HepG2 (cell line): ENCODE results near the gene SOX13. TPM values are rescaled to one million over a fixed set of nuclear protein-coding genes. Genes with fewer than 3 reads are reported as not detected.

Experiments used
- IKZF1 ChIP-seq: fragments of 450-650 bp; IDR thresholded peaks from 2 replicates; pipeline ENCODE4 v1.7.1; 2016
- RBM22 ChIP-seq: fragments of 200-400 bp; formaldehyde crosslinking; optimal IDR thresholded peaks from 2 replicates; pipeline ENCODE3; 2017; ENCODE audit warnings: mild to moderate bottlenecking, low read length, moderate library complexity
- SAP130 ChIP-seq: IDR thresholded peaks from 2 replicates; pipeline ENCODE4 v1.6.1; 2016; ENCODE audit warnings: low read depth
- TBX3 ChIP-seq: fragments of 450-650 bp; IDR thresholded peaks from 2 replicates; pipeline ENCODE4 v1.6.1; 2017; ENCODE audit warnings: antibody characterized with exemption, mild to moderate bottlenecking, inconsistent platforms, borderline replicate concordance
- ZFP82 ChIP-seq: sonication (generic); formaldehyde crosslinking; IDR thresholded peaks from 2 replicates; pipeline ENCODE4 v1.5.1; 2020; ENCODE audit warnings: mild to moderate bottlenecking, missing genetic modification reagents, borderline replicate concordance
- ZKSCAN5 ChIP-seq: sonication (generic); formaldehyde crosslinking; IDR thresholded peaks from 2 replicates; pipeline ENCODE4 v1.5.1; 2020; ENCODE audit warnings: mild to moderate bottlenecking, missing genetic modification reagents
- ZNF225 ChIP-seq: sonication (generic); formaldehyde crosslinking; IDR thresholded peaks from 2 replicates; pipeline ENCODE4 v1.4.0; 2020; ENCODE audit warnings: mild to moderate bottlenecking, missing genetic modification reagents
- ZNF264 ChIP-seq: sonication (generic); formaldehyde crosslinking; IDR thresholded peaks from 2 replicates; pipeline ENCODE4 v1.4.0; 2020; ENCODE audit warnings: missing genetic modification reagents
- ZNF484 ChIP-seq: sonication (generic); formaldehyde crosslinking; IDR thresholded peaks from 2 replicates; pipeline ENCODE4 v1.5.1; 2020; ENCODE audit warnings: mild to moderate bottlenecking, low read depth, missing genetic modification reagents, borderline replicate concordance
- polyA plus RNA-seq, 8 experiments: library from polyadenylated mRNA; depleted of rRNA in 3 of 8; stranded (reverse) in 7 of 8; unstranded in 1 of 8; fragments of >200 nt; fragmentation: Illumina TruSeq in 4 of 8; extraction: Trizol in 4 of 8; gene quantifications; 2 replicates each; pipeline versions ENCODE4 v1.2.1 to v1.2.3, GENCODE V29; 2011 to 2016; ENCODE audit warnings: low read depth in 4 of 8, missing spikeins in 1 of 8, mixed read lengths in 1 of 8; ENCODE audit not compliant: insufficient read depth in 1 of 8
- total RNA-seq, 5 experiments: library from RNA; depleted of rRNA; stranded (reverse); fragments of >200 nt; fragmentation: Illumina TruSeq; extraction: Trizol; gene quantifications; 2 replicates each; pipeline ENCODE4 v1.2.3, GENCODE V29; 2016; ENCODE audit warnings: low read depth in 1 of 5
- TF ChIP-seq, protein P1 (sequence below): sonication (generic); formaldehyde crosslinking; IDR thresholded peaks from 2 replicates; pipeline ENCODE4 v1.4.0; 2020; ENCODE audit warnings: missing genetic modification reagents, mild to moderate bottlenecking, borderline replicate concordance
- TF ChIP-seq, protein P2 (sequence below), 2 experiments: IDR thresholded peaks; 2 replicates each; pipeline ENCODE4 v1.6.1; 2011 to 2012; ENCODE audit warnings: low read length in 2 of 2, borderline replicate concordance in 1 of 2, low read depth in 1 of 2, mild to moderate bottlenecking in 1 of 2, moderate library complexity in 1 of 2
- TF ChIP-seq, protein P3 (sequence below): sonication (generic); formaldehyde crosslinking; IDR thresholded peaks from 2 replicates; pipeline ENCODE4 v1.4.0; 2020; ENCODE audit warnings: missing genetic modification reagents
- TF ChIP-seq, protein P4 (sequence below): sonication (generic); formaldehyde crosslinking; IDR thresholded peaks from 2 replicates; pipeline ENCODE4 v1.4.0; 2020; ENCODE audit warnings: missing genetic modification reagents
- TF ChIP-seq, protein P5 (sequence below): sonication (generic); formaldehyde crosslinking; IDR thresholded peaks from 2 replicates; pipeline ENCODE4 v1.5.0; 2020; ENCODE audit warnings: missing genetic modification reagents, mild to moderate bottlenecking, borderline replicate concordance

Gene SOX13
- total and polyA plus RNA-seq, 2 of the 13 experiments (the other 11 are each of a cell fraction or from before 2014, with no cell fraction given) = 13.3 to 15.8 TPM

DNA sequence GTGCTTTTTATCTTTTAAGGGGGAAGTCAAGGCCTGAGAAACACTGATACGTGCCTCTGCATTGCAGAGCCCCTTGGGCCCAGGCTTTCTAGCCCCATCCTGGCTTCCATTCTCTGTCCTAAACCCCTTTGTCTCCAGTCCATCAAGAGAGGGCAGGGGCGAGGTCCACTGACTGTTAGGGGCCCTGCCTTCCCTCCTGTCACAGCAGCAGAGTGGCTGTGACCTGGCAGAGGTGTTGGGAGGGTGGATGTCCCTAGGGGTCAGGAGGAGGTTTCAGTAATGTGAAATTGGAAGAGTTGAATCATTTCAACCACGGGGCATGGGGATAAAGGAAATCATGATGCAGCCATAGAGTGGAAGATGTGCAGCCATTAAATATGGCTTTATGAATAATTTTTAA, 24.0 kb downstream of the SOX13 start (continued):
- TF ChIP-seq, protein P1, sequence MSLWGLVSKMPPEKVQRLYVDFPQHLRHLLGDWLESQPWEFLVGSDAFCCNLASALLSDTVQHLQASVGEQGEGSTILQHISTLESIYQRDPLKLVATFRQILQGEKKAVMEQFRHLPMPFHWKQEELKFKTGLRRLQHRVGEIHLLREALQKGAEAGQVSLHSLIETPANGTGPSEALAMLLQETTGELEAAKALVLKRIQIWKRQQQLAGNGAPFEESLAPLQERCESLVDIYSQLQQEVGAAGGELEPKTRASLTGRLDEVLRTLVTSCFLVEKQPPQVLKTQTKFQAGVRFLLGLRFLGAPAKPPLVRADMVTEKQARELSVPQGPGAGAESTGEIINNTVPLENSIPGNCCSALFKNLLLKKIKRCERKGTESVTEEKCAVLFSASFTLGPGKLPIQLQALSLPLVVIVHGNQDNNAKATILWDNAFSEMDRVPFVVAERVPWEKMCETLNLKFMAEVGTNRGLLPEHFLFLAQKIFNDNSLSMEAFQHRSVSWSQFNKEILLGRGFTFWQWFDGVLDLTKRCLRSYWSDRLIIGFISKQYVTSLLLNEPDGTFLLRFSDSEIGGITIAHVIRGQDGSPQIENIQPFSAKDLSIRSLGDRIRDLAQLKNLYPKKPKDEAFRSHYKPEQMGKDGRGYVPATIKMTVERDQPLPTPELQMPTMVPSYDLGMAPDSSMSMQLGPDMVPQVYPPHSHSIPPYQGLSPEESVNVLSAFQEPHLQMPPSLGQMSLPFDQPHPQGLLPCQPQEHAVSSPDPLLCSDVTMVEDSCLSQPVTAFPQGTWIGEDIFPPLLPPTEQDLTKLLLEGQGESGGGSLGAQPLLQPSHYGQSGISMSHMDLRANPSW (CRISPR knock-in tag) = no peak
- no peak for TF ChIP-seq RBM22
- TF ChIP-seq, protein P2, sequence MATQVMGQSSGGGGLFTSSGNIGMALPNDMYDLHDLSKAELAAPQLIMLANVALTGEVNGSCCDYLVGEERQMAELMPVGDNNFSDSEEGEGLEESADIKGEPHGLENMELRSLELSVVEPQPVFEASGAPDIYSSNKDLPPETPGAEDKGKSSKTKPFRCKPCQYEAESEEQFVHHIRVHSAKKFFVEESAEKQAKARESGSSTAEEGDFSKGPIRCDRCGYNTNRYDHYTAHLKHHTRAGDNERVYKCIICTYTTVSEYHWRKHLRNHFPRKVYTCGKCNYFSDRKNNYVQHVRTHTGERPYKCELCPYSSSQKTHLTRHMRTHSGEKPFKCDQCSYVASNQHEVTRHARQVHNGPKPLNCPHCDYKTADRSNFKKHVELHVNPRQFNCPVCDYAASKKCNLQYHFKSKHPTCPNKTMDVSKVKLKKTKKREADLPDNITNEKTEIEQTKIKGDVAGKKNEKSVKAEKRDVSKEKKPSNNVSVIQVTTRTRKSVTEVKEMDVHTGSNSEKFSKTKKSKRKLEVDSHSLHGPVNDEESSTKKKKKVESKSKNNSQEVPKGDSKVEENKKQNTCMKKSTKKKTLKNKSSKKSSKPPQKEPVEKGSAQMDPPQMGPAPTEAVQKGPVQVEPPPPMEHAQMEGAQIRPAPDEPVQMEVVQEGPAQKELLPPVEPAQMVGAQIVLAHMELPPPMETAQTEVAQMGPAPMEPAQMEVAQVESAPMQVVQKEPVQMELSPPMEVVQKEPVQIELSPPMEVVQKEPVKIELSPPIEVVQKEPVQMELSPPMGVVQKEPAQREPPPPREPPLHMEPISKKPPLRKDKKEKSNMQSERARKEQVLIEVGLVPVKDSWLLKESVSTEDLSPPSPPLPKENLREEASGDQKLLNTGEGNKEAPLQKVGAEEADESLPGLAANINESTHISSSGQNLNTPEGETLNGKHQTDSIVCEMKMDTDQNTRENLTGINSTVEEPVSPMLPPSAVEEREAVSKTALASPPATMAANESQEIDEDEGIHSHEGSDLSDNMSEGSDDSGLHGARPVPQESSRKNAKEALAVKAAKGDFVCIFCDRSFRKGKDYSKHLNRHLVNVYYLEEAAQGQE (IDR thresholded peaks at IDR 0.05; ENCODE audit: borderline replicate concordance in 1 of 2, low read depth in 1 of 2, low read length in 2 of 2) = no peak
- no peak for TF ChIP-seq ZNF484 (CRISPR knock-in tag)
- no peak for TF ChIP-seq TBX3
- peak; percentile 68 for TF ChIP-seq ZNF264 (CRISPR knock-in tag)
- TF ChIP-seq, protein P3, sequence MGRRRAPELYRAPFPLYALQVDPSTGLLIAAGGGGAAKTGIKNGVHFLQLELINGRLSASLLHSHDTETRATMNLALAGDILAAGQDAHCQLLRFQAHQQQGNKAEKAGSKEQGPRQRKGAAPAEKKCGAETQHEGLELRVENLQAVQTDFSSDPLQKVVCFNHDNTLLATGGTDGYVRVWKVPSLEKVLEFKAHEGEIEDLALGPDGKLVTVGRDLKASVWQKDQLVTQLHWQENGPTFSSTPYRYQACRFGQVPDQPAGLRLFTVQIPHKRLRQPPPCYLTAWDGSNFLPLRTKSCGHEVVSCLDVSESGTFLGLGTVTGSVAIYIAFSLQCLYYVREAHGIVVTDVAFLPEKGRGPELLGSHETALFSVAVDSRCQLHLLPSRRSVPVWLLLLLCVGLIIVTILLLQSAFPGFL = no peak
- TF ChIP-seq IKZF1 = no peak
- peak; percentile 32; the same call in 1 of the 2 replicates for TF ChIP-seq SAP130 (CRISPR knock-in tag)
- TF ChIP-seq, protein P4, sequence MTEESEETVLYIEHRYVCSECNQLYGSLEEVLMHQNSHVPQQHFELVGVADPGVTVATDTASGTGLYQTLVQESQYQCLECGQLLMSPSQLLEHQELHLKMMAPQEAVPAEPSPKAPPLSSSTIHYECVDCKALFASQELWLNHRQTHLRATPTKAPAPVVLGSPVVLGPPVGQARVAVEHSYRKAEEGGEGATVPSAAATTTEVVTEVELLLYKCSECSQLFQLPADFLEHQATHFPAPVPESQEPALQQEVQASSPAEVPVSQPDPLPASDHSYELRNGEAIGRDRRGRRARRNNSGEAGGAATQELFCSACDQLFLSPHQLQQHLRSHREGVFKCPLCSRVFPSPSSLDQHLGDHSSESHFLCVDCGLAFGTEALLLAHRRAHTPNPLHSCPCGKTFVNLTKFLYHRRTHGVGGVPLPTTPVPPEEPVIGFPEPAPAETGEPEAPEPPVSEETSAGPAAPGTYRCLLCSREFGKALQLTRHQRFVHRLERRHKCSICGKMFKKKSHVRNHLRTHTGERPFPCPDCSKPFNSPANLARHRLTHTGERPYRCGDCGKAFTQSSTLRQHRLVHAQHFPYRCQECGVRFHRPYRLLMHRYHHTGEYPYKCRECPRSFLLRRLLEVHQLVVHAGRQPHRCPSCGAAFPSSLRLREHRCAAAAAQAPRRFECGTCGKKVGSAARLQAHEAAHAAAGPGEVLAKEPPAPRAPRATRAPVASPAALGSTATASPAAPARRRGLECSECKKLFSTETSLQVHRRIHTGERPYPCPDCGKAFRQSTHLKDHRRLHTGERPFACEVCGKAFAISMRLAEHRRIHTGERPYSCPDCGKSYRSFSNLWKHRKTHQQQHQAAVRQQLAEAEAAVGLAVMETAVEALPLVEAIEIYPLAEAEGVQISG (CRISPR knock-in tag) = no peak
- no peak for TF ChIP-seq ZNF225 (CRISPR knock-in tag)
- TF ChIP-seq, protein P5, sequence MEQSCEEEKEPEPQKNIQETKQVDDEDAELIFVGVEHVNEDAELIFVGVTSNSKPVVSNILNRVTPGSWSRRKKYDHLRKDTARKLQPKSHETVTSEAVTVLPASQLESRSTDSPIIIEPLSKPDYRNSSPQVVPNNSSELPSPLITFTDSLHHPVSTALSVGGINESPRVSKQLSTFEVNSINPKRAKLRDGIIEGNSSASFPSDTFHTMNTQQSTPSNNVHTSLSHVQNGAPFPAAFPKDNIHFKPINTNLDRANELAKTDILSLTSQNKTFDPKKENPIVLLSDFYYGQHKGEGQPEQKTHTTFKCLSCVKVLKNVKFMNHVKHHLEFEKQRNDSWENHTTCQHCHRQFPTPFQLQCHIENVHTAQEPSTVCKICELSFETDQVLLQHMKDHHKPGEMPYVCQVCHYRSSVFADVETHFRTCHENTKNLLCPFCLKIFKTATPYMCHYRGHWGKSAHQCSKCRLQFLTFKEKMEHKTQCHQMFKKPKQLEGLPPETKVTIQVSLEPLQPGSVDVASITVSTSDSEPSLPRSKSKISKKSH (CRISPR knock-in tag) = no peak
- TF ChIP-seq ZKSCAN5 (CRISPR knock-in tag) = no peak
- no peak for TF ChIP-seq ZFP82 (CRISPR knock-in tag)
- TF ChIP-seq, all 625 proteins: peak for 14
